Left forelimb (tissue), 1 donor: Measurements from ENCODE around the gene NFIA.
"Not testable (repeated sequence)": the region's sequence is repeated elsewhere in the genome, so short reads cannot be mapped to it uniquely, and the experiment has no call there.

Source experiments
- DNase-seq: peaks from one replicate; pipeline ENCODE4 v3.0.0-alpha.2; 2018; ENCODE audit warnings: low spot score

Gene NFIA

GRCh38 chr1:61457526-61458040 lies 375.2 kb downstream of the NFIA start:
- no peak for DNase-seq

- DNase-seq: no peak
These were observed 377.0 kb downstream of the NFIA start for GRCh38 chr1:61459345-61459744.

GRCh38 chr1:61460191-61460590 lies 377.8 kb downstream of the NFIA start:
- DNase-seq: no peak

GRCh38 chr1:61461406-61462384 lies 379.3 kb downstream of the NFIA start:
- no peak for DNase-seq

GRCh38 chr1:61462628-61463027 lies 380.3 kb downstream of the NFIA start:
- DNase-seq: no peak

- no peak for DNase-seq
These were observed 380.9 kb downstream of the NFIA start for GRCh38 chr1:61463220-61463619.

GRCh38 chr1:61467836-61468235 lies 385.5 kb downstream of the NFIA start:
- DNase-seq: not testable (repeated sequence)

- no peak for DNase-seq
These were observed 387.0 kb downstream of the NFIA start for GRCh38 chr1:61469365-61469764.

GRCh38 chr1:61472876-61473275 lies 390.5 kb downstream of the NFIA start:
- no peak for DNase-seq

- no peak for DNase-seq
These were observed 392.0 kb downstream of the NFIA start for GRCh38 chr1:61474269-61474817.

- no peak for DNase-seq
These were observed 392.6 kb downstream of the NFIA start for GRCh38 chr1:61474963-61475362.

GRCh38 chr1:61477301-61477700 lies 394.9 kb downstream of the NFIA start:
- DNase-seq: no peak

GRCh38 chr1:61480273-61480935 lies 398.0 kb downstream of the NFIA start:
- no peak for DNase-seq

GRCh38 chr1:61481315-61481715 lies 399.0 kb downstream of the NFIA start:
- no peak for DNase-seq

GRCh38 chr1:61482170-61482734 lies 399.9 kb downstream of the NFIA start:
- no peak for DNase-seq

GRCh38 chr1:61486783-61487536 lies 404.6 kb downstream of the NFIA start:
- no peak for DNase-seq

- DNase-seq: no peak
These were observed 405.4 kb downstream of the NFIA start for GRCh38 chr1:61487801-61488200.

GRCh38 chr1:61490924-61491323 lies 408.6 kb downstream of the NFIA start:
- no peak for DNase-seq

GRCh38 chr1:61491497-61491896 lies 409.1 kb downstream of the NFIA start:
- no peak for DNase-seq

GRCh38 chr1:61494000-61494399 lies 411.6 kb downstream of the NFIA start:
- no peak for DNase-seq

- no peak for DNase-seq
These were observed 414.1 kb downstream of the NFIA start for GRCh38 chr1:61496501-61496900.

- no peak for DNase-seq
These were observed 414.7 kb downstream of the NFIA start for GRCh38 chr1:61497013-61497412.
